Measurements from ENCODE around the gene TMEM184B.

TMEM184B gene

DNA sequence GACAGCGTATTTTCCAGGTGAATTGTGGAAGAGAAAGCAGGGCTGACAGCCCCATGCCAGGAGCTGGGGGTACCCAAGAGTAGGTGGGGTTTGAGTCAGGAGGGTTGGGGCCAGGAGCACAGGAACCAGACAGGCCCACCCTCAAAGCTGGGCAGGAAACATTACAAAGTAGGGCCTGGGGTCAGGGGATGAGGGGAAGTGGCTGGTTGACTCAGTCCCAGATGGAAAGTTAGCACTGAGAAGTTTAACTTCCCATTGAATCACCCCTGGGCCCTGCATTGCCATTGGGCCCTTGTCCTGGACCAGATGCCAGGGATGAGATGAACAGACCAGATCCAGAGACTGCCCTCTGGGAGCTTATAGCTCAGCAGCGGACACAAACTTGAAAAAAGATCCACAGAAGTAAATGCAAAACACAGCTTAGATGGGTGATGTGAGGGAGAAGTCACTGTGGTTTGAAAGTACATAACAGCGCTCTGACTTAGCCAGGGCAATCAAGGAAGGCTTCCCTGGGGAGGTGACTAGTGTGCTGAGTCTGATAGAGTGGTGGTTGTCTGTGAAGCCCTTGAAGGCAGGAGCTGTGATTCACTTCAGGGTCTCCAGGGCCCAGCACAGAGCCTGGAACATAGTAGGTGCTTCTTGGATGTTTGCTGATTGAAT lies 68.8 kb downstream of the TMEM184B start:
- no peak for TF ChIP-seq ZNF565 (CRISPR knock-in tag; conservative IDR thresholded peaks at IDR 0.05; ENCODE audit: low read depth)
- no peak for TF ChIP-seq GLIS3 (CRISPR knock-in tag; IDR thresholded peaks at IDR 0.05)
- no peak for TF ChIP-seq ZNF8 (CRISPR knock-in tag; IDR thresholded peaks at IDR 0.05)
- ATAC-seq, result no peak

- ATAC-seq, result peak; percentile 11
- TF ChIP-seq PPARA (CRISPR knock-in tag; IDR thresholded peaks at IDR 0.05; ENCODE audit: borderline replicate concordance) (no peak), ESRRG (CRISPR knock-in tag; IDR thresholded peaks at IDR 0.05) (no peak), CREB5 (CRISPR knock-in tag; IDR thresholded peaks at IDR 0.05; ENCODE audit: low read depth) (no peak), TCF4 (CRISPR knock-in tag; IDR thresholded peaks at IDR 0.05; ENCODE audit: borderline replicate concordance) (no peak)
- TF ChIP-seq, protein P1, sequence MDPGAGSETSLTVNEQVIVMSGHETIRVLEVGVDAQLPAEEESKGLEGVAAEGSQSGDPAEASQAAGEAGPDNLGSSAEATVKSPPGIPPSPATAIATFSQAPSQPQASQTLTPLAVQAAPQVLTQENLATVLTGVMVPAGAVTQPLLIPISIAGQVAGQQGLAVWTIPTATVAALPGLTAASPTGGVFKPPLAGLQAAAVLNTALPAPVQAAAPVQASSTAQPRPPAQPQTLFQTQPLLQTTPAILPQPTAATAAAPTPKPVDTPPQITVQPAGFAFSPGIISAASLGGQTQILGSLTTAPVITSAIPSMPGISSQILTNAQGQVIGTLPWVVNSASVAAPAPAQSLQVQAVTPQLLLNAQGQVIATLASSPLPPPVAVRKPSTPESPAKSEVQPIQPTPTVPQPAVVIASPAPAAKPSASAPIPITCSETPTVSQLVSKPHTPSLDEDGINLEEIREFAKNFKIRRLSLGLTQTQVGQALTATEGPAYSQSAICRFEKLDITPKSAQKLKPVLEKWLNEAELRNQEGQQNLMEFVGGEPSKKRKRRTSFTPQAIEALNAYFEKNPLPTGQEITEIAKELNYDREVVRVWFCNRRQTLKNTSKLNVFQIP (CRISPR knock-in tag; IDR thresholded peaks at IDR 0.05; ENCODE audit: borderline replicate concordance, low read depth), result no peak
Observed at GRCh38 chr22:38203090-38203810, 69.6 kb downstream of the TMEM184B start.

- ATAC-seq, result peak; percentile 45
- TF ChIP-seq BACH2 (CRISPR knock-in tag; IDR thresholded peaks at IDR 0.05; ENCODE audit: borderline replicate concordance) (no peak), OSR1 (CRISPR knock-in tag; IDR thresholded peaks at IDR 0.05) (no peak), GLIS3 (CRISPR knock-in tag; IDR thresholded peaks at IDR 0.05) (no peak), CSDC2 (CRISPR knock-in tag; IDR thresholded peaks at IDR 0.05) (no peak), CSRNP3 (CRISPR knock-in tag; IDR thresholded peaks at IDR 0.05) (no peak), ZFP30 (CRISPR knock-in tag; IDR thresholded peaks at IDR 0.05) (no peak), ZC3H10 (CRISPR knock-in tag; IDR thresholded peaks at IDR 0.05) (no peak), RARB (CRISPR knock-in tag; IDR thresholded peaks at IDR 0.05) (no peak), ZNF565 (CRISPR knock-in tag; conservative IDR thresholded peaks at IDR 0.05; ENCODE audit: low read depth) (no peak), PATZ1 (CRISPR knock-in tag; IDR thresholded peaks at IDR 0.05; ENCODE audit: borderline replicate concordance) (no peak), ISL1 (CRISPR knock-in tag; IDR thresholded peaks at IDR 0.05) (no peak), PPARA (CRISPR knock-in tag; IDR thresholded peaks at IDR 0.05; ENCODE audit: borderline replicate concordance) (no peak), ZNF8 (CRISPR knock-in tag; IDR thresholded peaks at IDR 0.05) (no peak)
- TF ChIP-seq, protein P1 (CRISPR knock-in tag; IDR thresholded peaks at IDR 0.05; ENCODE audit: borderline replicate concordance, low read depth), result no peak
- TF ChIP-seq, protein P2, sequence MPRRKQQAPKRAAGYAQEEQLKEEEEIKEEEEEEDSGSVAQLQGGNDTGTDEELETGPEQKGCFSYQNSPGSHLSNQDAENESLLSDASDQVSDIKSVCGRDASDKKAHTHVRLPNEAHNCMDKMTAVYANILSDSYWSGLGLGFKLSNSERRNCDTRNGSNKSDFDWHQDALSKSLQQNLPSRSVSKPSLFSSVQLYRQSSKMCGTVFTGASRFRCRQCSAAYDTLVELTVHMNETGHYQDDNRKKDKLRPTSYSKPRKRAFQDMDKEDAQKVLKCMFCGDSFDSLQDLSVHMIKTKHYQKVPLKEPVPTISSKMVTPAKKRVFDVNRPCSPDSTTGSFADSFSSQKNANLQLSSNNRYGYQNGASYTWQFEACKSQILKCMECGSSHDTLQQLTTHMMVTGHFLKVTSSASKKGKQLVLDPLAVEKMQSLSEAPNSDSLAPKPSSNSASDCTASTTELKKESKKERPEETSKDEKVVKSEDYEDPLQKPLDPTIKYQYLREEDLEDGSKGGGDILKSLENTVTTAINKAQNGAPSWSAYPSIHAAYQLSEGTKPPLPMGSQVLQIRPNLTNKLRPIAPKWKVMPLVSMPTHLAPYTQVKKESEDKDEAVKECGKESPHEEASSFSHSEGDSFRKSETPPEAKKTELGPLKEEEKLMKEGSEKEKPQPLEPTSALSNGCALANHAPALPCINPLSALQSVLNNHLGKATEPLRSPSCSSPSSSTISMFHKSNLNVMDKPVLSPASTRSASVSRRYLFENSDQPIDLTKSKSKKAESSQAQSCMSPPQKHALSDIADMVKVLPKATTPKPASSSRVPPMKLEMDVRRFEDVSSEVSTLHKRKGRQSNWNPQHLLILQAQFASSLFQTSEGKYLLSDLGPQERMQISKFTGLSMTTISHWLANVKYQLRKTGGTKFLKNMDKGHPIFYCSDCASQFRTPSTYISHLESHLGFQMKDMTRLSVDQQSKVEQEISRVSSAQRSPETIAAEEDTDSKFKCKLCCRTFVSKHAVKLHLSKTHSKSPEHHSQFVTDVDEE (CRISPR knock-in tag; IDR thresholded peaks at IDR 0.05), result no peak
Observed at GRCh38 chr22:38202437-38203089, 70.2 kb downstream of the TMEM184B start.
